Measurements from ENCODE around the gene FAM118A. TPM values are rescaled to one million over a fixed set of nuclear protein-coding genes. Genes with fewer than 3 reads are reported as not detected.
A peak's percentile ranks its signal among the peaks of the same experiment; 100 is the strongest.

The FAM118A gene
- total and polyA plus RNA-seq, 8 donors: 7.1 to 127 (median 10.2) TPM

DNA sequence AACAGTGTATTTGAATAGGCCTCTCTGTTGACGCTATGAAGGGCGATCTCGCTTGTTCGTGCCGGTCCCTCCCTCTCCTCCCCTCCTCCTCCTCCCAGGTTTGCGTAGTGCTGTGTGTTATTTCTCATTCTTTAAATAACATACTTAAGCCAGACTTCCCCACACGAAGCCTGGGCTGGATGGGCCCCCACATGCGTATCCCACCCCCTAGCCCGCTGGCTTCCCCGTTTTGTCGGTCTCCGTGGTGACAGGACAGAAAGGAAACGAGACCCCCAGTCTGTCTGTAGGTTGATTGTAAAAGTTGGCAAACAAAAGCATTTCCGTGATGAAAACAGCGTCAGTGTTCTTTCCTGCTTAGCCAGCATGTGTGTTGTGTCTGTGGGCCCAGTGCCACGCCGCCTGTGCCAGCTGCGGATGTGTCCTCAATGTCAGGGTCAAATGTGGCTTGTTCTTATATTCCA lies 27.3 kb downstream of the FAM118A start:
- Histone ChIP-seq H3K27me3 (no peaks in the 10 kb centered on the region), H3K4me3 (no peak overlapping the region), H3K4me1 (no peaks in the 10 kb centered on the region), H3K27ac (peak overlapping the region in 2 of 4 donors; percentile 24 to 53), H3K36me3 (peaks cover 0 to 24% (median 7%) of the 10 kb centered on the region in 3 donors), H3K9me3 (no peaks in the 10 kb centered on the region)
- TF ChIP-seq, protein P1, sequence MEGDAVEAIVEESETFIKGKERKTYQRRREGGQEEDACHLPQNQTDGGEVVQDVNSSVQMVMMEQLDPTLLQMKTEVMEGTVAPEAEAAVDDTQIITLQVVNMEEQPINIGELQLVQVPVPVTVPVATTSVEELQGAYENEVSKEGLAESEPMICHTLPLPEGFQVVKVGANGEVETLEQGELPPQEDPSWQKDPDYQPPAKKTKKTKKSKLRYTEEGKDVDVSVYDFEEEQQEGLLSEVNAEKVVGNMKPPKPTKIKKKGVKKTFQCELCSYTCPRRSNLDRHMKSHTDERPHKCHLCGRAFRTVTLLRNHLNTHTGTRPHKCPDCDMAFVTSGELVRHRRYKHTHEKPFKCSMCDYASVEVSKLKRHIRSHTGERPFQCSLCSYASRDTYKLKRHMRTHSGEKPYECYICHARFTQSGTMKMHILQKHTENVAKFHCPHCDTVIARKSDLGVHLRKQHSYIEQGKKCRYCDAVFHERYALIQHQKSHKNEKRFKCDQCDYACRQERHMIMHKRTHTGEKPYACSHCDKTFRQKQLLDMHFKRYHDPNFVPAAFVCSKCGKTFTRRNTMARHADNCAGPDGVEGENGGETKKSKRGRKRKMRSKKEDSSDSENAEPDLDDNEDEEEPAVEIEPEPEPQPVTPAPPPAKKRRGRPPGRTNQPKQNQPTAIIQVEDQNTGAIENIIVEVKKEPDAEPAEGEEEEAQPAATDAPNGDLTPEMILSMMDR (IDR thresholded peaks at IDR 0.05): no peak
- intact Hi-C loops (cut with DNase I): no loop called here
- FAIRE-seq (no peak), ATAC-seq (peak in 3 of 4 donors; percentile 76 to 86 (median 79)), DNase-seq (peak in 5 of 6 donors; percentile 33 to 61 (median 46))
- 50 to 52% methylated on average over 18 of the region's 18 CpGs for WGBS, 2 donors

DNA sequence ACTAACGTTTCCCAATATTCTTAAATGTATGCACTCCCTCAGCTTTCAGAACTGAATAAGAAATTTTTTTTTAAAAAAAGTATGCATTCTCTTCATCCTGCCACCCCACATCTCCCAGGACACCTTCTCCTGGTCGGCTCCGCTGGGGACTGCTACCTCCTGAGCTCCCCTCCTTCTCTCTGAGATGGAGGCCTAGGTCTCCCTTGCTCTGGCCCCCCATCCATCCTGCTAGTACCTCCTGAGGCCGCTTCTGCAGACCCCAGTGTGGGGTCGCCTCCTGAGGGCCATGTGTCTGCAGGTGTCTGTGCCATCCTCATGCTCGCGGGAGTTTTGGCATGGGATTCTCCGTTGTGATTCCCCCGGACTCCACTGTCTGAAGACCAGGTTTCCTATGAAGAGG lies 27.8 kb downstream of the FAM118A start:
- Histone ChIP-seq H3K27me3 (no peaks in the 10 kb centered on the region), H3K4me3 (no peak overlapping the region), H3K4me1 (no peaks in the 10 kb centered on the region), H3K9me3 (no peaks in the 10 kb centered on the region), H3K27ac (peak overlapping the region in 1 of 4 donors; percentile 53), H3K36me3 (peaks cover 0 to 24% (median 2%) of the 10 kb centered on the region in 3 donors)
- TF ChIP-seq, protein P1 (IDR thresholded peaks at IDR 0.05): no peak
- FAIRE-seq: no peak
- no peak for DNase-seq
- 90 to 96% methylated on average over 9 of the region's 9 CpGs for WGBS, 2 donors
- intact Hi-C loops (cut with DNase I): no loop called here
- no peak for ATAC-seq

DNA sequence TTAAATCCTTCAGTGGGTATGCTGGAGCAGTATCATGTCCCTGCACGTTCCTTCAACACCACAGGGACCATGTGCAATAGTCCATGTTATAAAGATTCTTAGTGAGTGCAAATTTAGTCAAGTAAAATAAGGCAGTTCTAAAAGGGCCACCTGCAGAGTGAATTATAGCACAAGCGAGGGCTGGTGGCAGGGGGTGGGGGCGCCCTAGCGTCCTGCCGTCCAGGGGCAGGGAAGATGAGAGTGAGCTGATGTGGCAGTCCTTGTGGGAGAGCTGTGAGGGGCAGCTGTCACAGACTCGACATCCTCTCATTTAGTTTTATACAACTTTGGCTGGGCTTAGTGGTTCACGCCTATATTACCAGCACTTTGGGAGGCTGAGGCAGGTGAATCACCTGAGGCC lies 29.1 kb downstream of the FAM118A start:
- ATAC-seq: no peak
- TF ChIP-seq, protein P1 (IDR thresholded peaks at IDR 0.05): no peak
- Histone ChIP-seq H3K27ac (no peak overlapping the region), H3K36me3 (peaks cover 0 to 24% (median 0%) of the 10 kb centered on the region in 3 donors), H3K27me3 (no peaks in the 10 kb centered on the region), H3K4me3 (no peak overlapping the region), H3K4me1 (no peaks in the 10 kb centered on the region), H3K9me3 (no peaks in the 10 kb centered on the region)
- 87 to 94% methylated on average over 7 of the region's 7 CpGs for WGBS, 2 donors
- DNase-seq: no peak
- no peak for FAIRE-seq
- intact Hi-C loops (cut with DNase I): no loop called here

DNA sequence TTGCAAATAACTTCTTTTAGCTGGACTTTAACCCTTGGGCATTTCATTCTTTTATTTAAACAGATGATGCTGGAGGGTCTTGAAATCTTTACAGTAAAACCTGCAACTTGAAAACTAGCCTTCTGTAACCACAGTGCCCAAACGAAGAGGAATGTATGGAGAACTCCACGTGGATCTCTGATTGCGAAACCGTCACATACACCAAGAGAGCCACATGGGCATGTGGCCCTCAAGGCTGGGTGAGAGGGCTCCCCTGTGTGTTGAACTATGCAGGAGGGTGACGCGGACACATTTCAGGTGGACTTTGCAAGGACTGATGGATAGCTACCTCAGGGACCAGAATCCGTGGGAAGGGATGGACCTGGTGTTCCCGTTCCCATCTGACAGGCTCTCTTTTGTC lies 30.6 kb downstream of the FAM118A start:
- Histone ChIP-seq H3K4me1 (no peaks in the 10 kb centered on the region), H3K27me3 (no peaks in the 10 kb centered on the region), H3K4me3 (no peak overlapping the region), H3K27ac (no peak overlapping the region), H3K9me3 (no peaks in the 10 kb centered on the region), H3K36me3 (peaks cover 0 to 24% (median 0%) of the 10 kb centered on the region in 3 donors)
- ATAC-seq (no peak), FAIRE-seq (no peak), DNase-seq (no peak)
- intact Hi-C loops (cut with DNase I): no loop called here
- TF ChIP-seq, protein P1 (IDR thresholded peaks at IDR 0.05): no peak
- WGBS, 2 donors: 85 to 87% methylated on average over 8 of the region's 8 CpGs

DNA sequence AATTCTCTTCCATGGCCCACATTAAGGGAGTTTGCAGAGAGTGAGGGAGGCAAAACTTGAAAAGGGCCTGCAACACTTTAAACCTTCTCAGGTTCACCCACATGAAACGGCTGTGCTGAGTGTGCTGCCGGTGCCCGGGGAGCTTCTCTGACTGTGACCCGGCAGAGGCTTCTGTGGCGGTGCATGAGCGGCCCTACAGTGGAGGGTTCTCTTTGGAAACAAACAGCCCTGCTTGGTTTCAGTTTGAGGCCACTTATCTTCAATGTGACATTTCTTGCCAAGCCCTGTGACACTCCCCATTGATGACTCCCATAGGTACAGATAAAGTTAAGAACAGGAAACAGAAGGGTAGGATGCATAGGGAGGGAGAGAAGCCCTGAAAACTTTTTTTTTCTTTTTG lies 31.8 kb downstream of the FAM118A start:
- Histone ChIP-seq H3K36me3 (peaks cover 0 to 24% (median 0%) of the 10 kb centered on the region in 3 donors), H3K4me3 (no peak overlapping the region), H3K9me3 (no peaks in the 10 kb centered on the region), H3K27me3 (no peaks in the 10 kb centered on the region), H3K27ac (no peak overlapping the region), H3K4me1 (no peaks in the 10 kb centered on the region)
- no peak for FAIRE-seq
- ATAC-seq: no peak
- TF ChIP-seq, protein P1 (IDR thresholded peaks at IDR 0.05): no peak
- DNase-seq: no peak
- intact Hi-C loops (cut with DNase I): no loop called here
- 82 to 89% methylated on average over 6 of the region's 6 CpGs for WGBS, 2 donors
